OCI-LY7 (cell line): Measurements from ENCODE around the gene SEC31B.

Source experiments
- EZH2phosphoT487 ChIP-seq: fragments of 200-600 bp; sonication (generic); IDR thresholded peaks from 2 replicates; pipeline ENCODE4 v1.6.1; 2018; ENCODE audit warnings: low read depth, borderline replicate concordance, mild to moderate bottlenecking, mixed run types, antibody characterized with exemption, low read length, moderate library complexity, mixed read lengths
- TF ChIP-seq, protein P1 (sequence below): fragments of 200-600 bp; sonication (generic); conservative IDR thresholded peaks from 2 replicates; pipeline ENCODE4 v1.5.1; 2014; ENCODE audit warnings: mild to moderate bottlenecking, antibody characterized with exemption, low read length, moderate library complexity, mixed read lengths

DNA sequence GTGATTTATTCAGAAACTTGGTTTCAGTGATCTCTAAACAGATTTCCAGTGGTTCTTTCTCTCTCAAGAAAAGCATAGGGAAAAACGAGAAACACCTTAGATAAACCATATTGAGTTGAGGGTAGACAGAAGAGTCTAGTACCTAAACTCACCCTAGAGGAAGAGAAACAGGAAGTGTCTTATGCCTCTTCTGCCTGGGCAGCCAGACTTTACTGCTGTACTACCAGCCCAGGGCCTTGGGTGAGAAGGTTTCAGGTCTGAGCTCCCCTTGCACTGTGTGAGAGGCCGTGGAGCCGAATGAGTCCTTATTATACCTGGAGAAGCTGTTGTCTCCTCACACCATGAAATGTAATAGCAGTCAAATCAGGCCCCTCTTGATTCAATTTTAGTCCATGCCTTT lies 34.3 kb upstream of the SEC31B start:
- TF ChIP-seq, protein P1, sequence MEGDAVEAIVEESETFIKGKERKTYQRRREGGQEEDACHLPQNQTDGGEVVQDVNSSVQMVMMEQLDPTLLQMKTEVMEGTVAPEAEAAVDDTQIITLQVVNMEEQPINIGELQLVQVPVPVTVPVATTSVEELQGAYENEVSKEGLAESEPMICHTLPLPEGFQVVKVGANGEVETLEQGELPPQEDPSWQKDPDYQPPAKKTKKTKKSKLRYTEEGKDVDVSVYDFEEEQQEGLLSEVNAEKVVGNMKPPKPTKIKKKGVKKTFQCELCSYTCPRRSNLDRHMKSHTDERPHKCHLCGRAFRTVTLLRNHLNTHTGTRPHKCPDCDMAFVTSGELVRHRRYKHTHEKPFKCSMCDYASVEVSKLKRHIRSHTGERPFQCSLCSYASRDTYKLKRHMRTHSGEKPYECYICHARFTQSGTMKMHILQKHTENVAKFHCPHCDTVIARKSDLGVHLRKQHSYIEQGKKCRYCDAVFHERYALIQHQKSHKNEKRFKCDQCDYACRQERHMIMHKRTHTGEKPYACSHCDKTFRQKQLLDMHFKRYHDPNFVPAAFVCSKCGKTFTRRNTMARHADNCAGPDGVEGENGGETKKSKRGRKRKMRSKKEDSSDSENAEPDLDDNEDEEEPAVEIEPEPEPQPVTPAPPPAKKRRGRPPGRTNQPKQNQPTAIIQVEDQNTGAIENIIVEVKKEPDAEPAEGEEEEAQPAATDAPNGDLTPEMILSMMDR, result no peak
- TF ChIP-seq EZH2phosphoT487, result no peak
